LoVo (cell line): ENCODE data around the gene CCDC88C.

Experiments
- DNase-seq: peaks from one replicate; pipeline ENCODE4 v3.0.0-alpha.2; 2016; ENCODE audit warnings: low spot score

The CCDC88C gene

DNA sequence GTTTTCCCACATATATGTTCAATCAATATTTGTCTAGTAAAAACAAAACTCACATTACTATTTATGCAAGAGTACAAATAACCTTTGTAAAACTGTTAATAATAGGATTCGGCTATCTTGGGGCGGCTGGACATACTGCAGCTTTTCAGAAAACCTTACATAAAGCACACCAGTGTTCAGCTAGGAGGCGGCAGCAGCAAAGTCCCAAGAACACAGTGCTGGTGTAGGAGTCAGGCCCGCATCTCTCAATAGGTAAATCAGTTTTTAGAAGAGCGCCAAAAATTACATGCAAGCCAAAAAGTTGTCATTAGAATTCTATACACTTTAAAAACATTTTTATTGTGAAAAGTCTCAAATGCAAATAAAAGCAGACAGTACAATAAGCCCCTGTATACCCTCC is 37.5 kb downstream of the CCDC88C start:
- no peak for DNase-seq

- no peak for DNase-seq
Measured at GRCh38 chr14:91379579-91379932, 38.1 kb downstream of the CCDC88C start.

- no peak for DNase-seq
Measured at GRCh38 chr14:91378930-91379578, 38.6 kb downstream of the CCDC88C start.

- DNase-seq: no peak
Measured at GRCh38 chr14:91377700-91378652, 39.6 kb downstream of the CCDC88C start.

DNA sequence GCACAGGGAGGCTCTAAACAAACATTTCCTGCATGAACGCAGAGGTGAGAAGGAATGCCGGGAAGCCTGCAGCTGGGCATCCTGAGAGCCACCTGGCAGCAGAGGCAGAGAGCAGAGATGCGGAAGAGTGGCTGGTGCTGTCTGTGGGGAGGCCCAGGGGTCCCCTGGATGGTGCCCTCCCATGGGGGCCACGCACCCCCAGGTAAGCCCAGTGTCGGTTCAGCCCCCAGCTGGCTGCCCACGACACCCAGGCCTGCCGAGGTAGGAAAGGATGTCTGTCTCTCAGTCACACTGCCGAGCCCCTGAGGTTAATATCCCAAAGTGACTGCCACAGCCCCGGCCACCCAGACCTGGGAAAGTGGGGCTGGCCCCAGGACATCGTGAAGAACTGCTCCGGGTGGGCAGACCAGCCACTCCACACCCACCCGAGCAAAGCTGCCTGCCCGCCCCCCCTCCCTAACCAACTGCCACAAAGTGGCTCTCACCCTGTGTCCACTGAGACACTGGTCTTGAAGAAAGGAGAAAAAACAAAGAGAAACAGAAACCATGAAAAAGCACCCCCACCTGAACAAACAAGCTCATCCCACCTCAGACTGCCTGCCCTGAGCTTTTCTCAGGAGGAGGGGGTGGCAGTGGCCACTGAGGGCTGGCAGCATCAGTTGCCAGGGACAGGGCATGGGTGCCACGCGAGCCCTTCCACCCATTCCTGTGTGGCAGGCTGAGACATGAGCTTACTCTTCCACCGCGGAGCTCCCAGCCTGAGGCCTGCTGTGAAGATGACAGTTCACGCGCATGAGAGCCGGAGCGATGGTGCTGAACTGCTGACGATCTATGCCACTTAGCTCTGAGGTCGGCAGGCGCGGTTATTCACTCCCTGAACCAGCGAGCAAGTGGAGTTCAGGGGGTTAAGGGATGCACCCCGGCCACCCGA is 40.8 kb downstream of the CCDC88C start:
- no peak for DNase-seq

DNA sequence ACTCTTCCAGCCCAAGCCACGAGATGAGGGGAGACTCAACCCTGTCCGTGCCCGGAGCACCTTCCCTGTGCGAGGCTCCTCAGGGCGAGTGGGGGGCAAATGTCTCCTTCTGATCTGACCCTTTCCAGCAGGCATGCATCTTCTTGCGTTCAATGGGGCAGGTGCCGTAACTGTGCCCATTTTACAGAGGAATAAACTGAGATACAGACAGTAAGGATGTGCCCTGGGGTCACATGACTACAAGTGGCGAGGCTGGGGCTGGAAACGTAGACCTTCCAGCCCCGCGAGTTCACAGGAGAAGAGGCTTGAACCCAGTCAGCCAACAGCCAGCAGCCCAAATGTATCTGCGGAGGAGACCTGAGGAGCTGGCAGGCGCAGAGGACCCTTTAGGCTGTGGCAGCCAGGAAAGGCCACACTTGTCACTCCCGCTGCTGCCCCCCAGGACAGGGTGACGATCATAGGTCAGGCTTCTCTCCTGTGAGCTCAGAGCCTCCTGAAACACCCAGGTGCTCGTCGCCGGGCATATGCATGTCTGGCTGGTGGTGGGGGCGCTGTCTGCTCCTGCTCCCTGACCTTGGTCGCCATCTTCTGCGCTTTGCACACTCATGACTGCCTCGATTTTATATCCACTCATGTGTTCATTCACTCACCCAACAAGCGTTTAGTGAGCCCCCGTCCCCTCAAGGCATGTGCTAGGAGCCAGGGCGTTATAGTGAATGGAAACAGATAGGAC is 41.7 kb downstream of the CCDC88C start:
- no peak for DNase-seq

GRCh38 chr14:91374879-91375702 is 42.5 kb downstream of the CCDC88C start:
- DNase-seq: no peak

DNA sequence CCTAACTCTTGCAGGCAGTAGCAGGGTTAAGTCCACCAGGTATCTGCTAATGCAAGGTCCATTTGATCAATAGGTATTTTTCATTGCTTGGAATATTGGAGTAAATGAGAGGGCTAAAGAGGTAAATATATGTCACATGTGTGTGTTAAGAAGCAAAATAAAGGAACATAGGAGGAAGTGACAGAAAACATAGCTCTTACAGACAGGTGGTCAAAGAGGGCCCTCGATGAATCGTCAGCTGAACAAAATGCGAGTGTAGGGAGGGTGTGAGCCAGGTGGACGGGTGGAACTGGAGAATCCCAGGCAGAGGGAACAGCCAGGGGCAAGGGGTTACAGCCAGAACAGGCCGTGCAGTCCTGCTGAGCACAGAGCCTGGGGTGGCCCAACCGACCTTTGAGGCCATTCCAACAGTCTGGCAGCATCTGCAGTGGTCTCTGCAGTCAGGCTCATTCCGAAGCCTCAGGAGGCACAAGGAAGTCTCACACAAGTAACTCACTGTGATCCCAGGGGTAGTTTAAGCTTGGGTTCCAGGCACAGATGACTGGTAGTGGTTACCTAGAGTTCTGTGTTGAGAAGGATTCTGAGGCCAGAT is 43.2 kb downstream of the CCDC88C start:
- DNase-seq: no peak

- no peak for DNase-seq
Measured at GRCh38 chr14:91373591-91374254, 43.9 kb downstream of the CCDC88C start.

DNA sequence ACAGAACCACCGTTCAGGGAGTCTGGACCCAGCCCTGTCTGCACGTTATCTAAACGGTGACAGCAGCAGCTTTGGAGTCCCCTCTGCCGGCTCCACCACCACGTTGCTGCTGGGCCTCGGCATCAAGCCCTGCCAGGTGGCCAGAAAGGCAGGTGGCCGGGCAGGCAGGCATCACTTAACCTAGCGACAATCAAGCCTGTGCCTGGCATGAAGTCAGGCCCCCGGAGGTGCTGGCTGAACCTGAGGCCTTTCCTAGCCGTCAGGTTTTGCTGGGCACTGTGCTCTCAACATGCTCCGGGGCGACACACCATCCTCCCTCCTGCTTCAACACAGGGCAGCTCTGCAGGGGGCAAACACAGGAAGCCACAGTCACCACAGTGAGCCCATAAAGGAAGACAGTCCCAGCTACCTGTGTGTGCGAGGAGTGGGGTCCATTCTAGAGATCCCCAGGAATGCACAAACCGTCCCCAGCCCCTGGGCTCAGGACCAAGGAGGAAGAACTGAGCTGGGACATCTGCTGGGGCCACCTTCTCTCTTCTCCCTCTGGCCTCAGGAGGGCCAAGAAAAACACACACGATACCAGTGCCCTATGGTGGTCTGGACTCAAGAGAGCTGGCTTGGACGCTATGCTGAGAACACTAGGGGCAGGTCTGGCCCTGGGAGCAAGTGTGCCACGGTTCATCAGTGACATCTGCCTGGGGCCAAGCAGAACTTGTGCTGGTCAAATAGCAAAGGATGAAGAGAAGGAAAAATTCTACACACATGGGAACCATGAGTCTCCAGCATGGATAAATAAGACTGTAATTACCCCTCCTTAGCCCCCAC is 44.7 kb downstream of the CCDC88C start:
- DNase-seq: no peak

- DNase-seq: no peak
Measured at GRCh38 chr14:91371990-91372375, 45.6 kb downstream of the CCDC88C start.

DNA sequence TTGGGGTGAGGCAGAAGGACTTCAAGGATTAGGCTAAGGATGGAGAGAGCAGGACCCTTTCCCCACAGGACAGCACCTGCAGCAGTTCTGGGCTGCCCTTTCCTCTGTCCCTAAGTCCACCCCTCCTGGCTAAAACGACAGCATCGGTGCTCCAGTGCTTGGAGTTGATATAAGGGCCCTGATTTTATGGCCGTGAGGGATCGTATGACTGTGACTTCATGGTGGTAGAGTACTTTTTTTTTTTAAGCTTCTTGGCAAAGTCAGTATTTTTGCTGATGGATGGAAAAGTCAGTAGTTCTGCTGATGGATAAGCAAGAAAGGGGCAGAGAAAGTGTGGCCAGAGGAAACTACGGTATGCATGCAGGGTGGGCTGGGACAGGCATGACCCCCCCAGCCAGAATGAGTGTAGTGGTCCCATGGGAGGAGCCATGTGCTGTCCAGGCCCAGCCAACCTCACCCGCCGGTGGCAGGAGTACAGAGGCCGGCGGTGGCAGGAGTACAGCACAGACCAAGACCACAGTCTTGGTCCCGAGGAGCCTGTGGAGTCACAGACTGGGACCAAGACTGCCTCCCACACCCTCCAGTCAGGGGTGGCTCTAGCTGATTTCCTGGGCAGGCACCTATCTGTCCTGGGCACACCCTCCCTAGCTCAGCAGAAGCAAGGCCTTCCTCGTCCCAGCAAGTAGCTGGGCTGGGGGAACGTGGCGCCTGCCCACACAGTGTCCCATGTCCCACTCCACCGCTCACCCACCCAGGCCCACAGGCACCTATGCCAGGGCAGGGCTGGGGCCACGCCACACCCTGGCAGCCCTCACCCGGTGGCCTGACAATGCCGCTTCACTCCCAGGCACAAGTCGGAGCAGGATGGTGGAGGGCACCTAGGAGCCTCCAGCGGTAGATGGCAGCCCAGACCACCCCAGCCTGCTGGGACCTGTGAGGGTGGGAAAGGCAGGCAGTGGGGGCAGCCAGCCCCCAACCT is 46.3 kb downstream of the CCDC88C start:
- DNase-seq: no peak

GRCh38 chr14:91369628-91370445 is 47.8 kb downstream of the CCDC88C start:
- DNase-seq: no peak

GRCh38 chr14:91368776-91369416 is 48.7 kb downstream of the CCDC88C start:
- no peak for DNase-seq

DNA sequence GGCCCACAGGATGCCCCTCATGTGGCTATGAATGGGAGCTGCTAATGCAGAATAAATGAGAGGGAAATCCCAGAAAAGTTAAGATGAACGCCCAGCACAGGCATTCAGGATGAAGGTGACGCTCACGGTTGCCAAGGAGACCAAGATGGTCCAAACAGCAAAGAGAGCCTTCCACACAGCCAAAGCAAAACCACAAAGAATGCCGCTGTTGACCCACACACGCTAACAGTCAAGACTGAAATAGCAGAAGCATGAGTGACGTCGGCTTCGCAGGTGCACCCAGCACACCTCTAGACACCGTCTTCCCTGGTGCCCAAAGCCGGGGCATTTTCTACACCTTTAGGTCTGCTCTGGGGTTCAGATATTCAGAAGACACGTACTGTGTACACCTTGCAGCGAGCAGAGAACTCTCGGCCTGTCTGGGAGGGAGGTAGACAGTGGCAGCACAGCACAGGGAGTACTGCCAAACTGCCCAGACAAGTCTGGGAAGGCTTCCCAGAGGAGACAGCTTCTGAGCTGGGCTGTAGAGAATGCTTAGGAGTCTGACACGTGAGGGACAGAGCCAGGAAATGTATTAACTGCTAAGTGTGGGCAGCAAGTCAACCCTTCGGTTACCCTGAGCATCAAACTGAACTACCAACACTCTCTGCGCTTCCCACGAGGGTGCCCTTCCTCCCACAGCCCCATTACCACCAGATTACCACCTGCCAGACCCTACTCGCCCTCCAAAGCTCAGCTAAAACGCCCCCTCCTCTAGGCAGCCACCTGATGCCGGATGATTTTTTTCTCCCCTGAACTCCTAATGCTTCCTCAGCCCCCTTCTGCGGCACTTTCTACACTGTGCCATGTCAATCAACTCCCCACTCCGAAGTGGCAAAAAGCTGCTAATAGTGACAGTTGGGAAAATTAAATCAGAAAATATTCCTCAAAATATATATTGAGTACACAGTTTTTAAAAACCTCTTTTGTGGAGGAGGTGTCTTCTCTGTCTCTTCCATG is 50.1 kb downstream of the CCDC88C start:
- DNase-seq: no peak
